IPS-18a (cell line): ENCODE data around the gene ISCA1.
A peak's percentile ranks its signal among the peaks of the same experiment; 100 is the strongest.
"Not testable (repeated sequence)": the region's sequence is repeated elsewhere in the genome, so short reads cannot be mapped to it uniquely, and the experiment has no call there.

Source experiments
- H3K27ac ChIP-seq: one replicate; pipeline ENCODE4 v1.5.1; 2013; ENCODE audit warnings: low read length
- H3K27me3 ChIP-seq: one replicate; pipeline ENCODE4 v1.6.1; 2013; ENCODE audit warnings: mild to moderate bottlenecking, low read length; ENCODE audit not compliant: control insufficient read depth, insufficient read depth
- H3K36me3 ChIP-seq: one replicate; pipeline ENCODE4 v1.6.1; 2013; ENCODE audit warnings: low read depth, low read length; ENCODE audit not compliant: control insufficient read depth
- H3K4me1 ChIP-seq: one replicate; pipeline ENCODE4 v1.6.1; 2013; ENCODE audit warnings: low read depth, low read length; ENCODE audit not compliant: control insufficient read depth
- H3K4me3 ChIP-seq: one replicate; pipeline ENCODE4 v1.5.1; 2013; ENCODE audit warnings: low read length
- H3K9ac ChIP-seq: one replicate; pipeline ENCODE4 v1.6.1; 2013; ENCODE audit warnings: mild to moderate bottlenecking, low read length, moderate library complexity
- H3K9me3 ChIP-seq: one replicate; pipeline ENCODE4 v1.6.1; 2013; ENCODE audit warnings: low read depth, low read length; ENCODE audit not compliant: control insufficient read depth

ISCA1 gene

DNA sequence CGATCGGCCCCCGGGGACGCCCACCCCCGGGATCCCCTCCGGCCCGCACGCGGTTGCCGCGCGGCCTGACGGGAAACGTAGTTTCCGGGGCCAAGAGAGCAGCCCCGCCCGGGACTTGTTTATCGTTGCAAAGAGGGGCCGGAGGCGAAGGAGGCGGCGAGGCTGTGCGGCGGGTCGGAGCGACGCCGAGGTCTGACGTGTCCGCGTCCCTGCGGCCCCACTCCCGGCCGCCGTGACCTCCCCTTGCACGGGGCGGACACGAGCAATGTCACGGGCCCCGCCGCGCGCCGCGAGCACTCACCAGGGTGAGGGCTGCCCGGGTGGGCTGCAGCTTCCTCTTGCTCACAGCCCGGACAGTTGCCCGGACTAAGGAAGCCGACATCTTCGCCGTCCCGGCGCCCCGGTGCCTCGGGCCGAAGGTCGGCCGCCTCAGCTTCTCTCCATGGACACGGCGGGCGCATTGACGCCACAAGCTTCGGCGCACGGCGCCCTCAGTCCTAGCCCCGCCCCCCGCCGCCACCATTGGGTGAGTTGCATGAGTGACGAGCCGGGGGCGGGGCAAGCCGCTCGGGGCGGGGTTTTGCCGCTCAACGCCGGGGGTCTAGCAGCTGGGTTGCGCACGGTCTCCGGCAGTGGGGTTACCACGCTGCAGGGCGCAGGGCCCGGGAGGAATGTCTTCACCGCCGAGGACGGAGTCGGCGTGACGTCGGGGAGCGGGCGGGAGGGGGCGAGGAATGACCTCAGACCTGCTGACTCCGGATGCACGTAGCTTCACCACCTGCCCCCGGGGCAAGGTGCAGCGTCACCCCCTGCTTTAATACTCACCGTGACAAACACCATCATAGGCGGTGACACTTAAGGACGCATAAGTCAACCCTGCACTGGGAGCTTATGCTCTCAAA lies at the start of gene ISCA1:
TSS of gene ISCA1 (minus strand) at position 462 of the 902 bp plus-strand sequence. CDS start at position 382, 80 bp downstream.
- H3K27ac ChIP-seq: peak within 1 kb of the TSS; percentile 93
- peaks cover 6% of the 10 kb centered on the region for H3K36me3 ChIP-seq
- no peaks in the 10 kb centered on the region for H3K9me3 ChIP-seq
- peak within 1 kb of the TSS; percentile 99 for H3K4me3 ChIP-seq
- H3K9ac ChIP-seq: peak within 1 kb of the TSS; percentile 99
- H3K4me1 ChIP-seq: peaks cover 20% of the 10 kb centered on the region
- peaks cover 11% of the 10 kb centered on the region for H3K27me3 ChIP-seq

DNA sequence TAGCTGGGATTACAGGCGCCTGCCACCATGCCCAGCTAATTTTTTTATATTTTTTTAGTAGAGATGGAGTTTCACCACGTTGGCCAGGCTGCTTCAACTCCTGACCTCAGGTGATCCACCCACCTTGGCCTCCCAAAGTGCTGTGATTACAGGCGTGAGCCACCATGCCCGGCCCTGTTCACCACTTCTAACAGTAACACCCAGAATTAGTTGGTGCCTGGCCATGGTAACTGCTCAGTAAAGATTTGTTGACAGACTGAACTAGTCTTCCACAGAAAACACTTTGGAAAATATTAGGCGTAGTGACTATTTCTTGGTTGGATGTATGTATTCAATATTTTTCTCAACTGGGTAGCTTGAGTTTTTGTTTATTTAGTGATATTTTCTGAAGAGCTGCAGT lies 47.8 kb upstream of the ISCA1 start:
- Histone ChIP-seq H3K27me3 (no peaks in the 10 kb centered on the region), H3K27ac (no peak overlapping the region), H3K4me3 (no peak overlapping the region), H3K36me3 (peaks cover 18% of the 10 kb centered on the region), H3K4me1 (peaks cover 12% of the 10 kb centered on the region), H3K9ac (no peak overlapping the region), H3K9me3 (no peaks in the 10 kb centered on the region)

DNA sequence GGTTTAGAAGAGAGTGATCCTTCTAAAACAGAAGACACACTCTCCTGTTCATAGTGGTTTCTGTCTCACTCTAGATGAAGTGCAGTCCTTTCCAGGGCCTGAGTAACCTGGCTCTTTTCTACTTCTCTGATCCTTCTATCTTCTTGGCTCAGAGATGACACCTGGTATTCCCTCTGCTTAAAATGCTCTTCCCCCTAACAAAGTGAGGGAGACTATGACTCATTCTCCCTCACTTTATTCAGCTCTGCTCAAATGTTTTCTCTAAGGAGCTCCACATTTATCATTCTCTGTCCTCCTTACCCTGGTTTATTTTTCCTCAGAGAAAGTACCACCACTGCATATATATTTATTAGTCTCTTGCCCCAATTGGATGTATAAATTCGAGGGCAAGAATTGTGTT lies 47.3 kb upstream of the ISCA1 start:
- Histone ChIP-seq H3K36me3 (peaks cover 22% of the 10 kb centered on the region), H3K9ac (no peak overlapping the region), H3K27ac (no peak overlapping the region), H3K27me3 (no peaks in the 10 kb centered on the region), H3K9me3 (no peaks in the 10 kb centered on the region), H3K4me1 (peaks cover 12% of the 10 kb centered on the region), H3K4me3 (no peak overlapping the region)

DNA sequence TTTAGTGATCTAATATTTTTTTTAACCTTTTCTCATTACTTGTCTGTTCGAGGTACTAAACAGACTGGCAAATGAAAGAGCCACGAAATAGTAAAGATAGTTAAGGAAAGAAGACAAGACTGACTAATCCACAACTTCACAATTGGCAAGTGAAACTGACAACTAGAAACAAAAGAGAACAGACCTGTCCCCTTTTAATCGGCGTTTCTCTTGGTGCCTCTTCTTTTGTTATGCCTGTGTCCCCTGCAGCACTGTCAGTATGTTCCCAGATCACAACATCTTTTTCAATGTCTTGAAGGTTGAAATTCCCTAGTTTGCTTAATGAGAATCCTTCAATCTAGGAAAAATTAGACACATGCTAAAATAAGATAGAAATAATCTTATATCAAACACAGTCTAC lies 45.8 kb upstream of the ISCA1 start:
- no peak overlapping the region for H3K9ac ChIP-seq
- H3K36me3 ChIP-seq: peaks cover 36% of the 10 kb centered on the region
- H3K9me3 ChIP-seq: no peaks in the 10 kb centered on the region
- H3K27me3 ChIP-seq: no peaks in the 10 kb centered on the region
- H3K4me1 ChIP-seq: peaks cover 12% of the 10 kb centered on the region
- H3K27ac ChIP-seq: no peak overlapping the region
- peak overlapping the region; percentile 1 for H3K4me3 ChIP-seq

DNA sequence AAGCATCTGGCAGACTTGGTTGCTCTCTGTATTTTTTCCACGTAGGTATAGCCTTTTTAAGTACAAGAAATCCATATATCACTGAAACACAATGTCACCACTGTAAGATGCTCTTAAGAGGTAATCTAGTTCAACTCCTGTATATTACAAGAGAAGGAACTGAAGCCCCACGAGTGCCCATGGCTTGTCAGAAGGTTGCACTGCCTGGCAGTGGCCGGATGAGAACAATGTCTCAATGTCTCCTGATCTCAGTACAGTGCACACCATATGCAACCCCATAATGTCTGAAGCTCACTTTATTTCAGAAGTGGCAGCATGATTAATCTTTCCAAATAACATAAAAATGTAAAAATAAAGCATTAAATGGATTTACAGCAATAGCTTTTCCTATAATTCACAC lies 44.2 kb upstream of the ISCA1 start:
- H3K9me3 ChIP-seq: no peaks in the 10 kb centered on the region
- no peaks in the 10 kb centered on the region for H3K27me3 ChIP-seq
- no peak overlapping the region for H3K27ac ChIP-seq
- no peak overlapping the region for H3K9ac ChIP-seq
- H3K36me3 ChIP-seq: peaks cover 45% of the 10 kb centered on the region
- peaks cover 12% of the 10 kb centered on the region for H3K4me1 ChIP-seq
- no peak overlapping the region for H3K4me3 ChIP-seq

DNA sequence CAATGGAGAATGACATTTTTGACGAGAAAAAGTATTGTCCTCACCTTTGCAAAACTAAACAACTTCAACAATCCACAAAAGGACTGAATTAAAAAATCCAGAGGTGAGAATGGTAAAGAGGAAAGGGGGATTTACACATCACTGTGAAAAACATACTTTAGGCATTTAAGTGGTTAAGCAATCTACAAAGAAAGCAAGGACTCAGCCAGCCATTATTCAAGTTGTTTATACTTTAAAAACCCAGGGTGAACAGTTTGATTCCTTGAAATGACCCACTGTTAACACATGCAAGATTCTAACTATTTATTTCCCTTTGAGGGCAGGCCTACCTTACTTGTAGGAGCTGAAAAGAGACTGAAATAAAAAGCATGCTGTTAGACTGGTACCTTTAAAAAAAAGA lies 42.6 kb upstream of the ISCA1 start:
- Histone ChIP-seq H3K9ac (no peak overlapping the region), H3K27ac (no peak overlapping the region), H3K4me1 (peaks cover 12% of the 10 kb centered on the region), H3K36me3 (peaks cover 49% of the 10 kb centered on the region), H3K9me3 (no peaks in the 10 kb centered on the region), H3K4me3 (no peak overlapping the region), H3K27me3 (no peaks in the 10 kb centered on the region)

DNA sequence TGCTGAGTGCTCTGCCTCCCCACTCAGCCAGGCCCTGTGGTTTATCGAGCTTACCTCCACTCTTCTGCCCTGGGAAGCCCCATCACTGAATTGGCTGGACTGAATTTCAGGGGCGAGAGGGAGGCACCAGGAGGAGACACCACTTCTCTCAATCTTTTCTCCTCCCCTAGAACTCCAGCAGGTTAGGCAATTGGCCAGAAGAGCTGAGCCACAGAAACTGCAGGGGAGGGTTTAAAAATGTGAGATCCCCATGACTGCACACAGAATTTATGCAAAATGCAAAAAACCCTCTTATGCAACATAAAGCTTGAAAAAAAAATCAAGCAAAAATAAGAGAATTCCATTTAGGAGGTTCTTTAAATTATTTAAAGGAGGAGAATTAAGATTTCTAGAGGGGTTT lies 42.0 kb upstream of the ISCA1 start:
- peaks cover 12% of the 10 kb centered on the region for H3K4me1 ChIP-seq
- H3K4me3 ChIP-seq: no peak overlapping the region
- no peaks in the 10 kb centered on the region for H3K9me3 ChIP-seq
- H3K27me3 ChIP-seq: no peaks in the 10 kb centered on the region
- H3K36me3 ChIP-seq: peaks cover 50% of the 10 kb centered on the region
- H3K9ac ChIP-seq: no peak overlapping the region
- H3K27ac ChIP-seq: no peak overlapping the region

DNA sequence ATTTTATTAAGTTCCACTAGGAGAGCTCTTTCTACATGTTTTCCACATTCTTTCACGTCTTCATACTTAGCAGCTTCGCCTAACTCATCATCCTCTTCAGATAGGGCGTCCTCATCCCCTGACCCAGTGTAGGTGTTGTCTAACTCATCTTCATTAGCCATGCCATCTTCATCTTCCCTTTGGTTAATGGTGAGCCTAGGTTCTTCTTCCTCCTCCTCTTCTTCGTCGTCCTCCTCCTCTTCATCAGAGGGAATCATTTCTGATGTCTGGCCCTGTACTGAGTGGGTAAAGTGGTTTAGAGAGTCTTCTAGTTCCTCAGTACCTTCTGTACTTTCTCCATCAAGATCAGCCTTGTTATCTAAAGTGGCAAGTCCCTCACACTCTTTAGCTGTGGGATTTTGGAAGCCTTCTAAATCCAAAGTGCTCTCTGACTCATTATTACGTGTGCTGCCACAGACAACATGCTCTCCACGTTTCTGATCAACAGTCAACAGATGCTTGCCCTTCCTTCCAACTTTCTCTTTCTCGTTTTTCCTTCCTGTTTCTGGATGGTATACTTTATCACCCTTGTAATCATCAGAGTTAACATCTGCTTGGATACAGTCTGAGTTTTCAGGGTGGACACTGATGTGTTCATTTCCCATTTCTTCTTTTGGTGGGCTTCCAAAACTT lies 40.8 kb upstream of the ISCA1 start:
- Histone ChIP-seq H3K4me1 (peaks cover 7% of the 10 kb centered on the region), H3K4me3 (no peak overlapping the region), H3K9ac (no peak overlapping the region), H3K27me3 (no peaks in the 10 kb centered on the region), H3K9me3 (no peaks in the 10 kb centered on the region), H3K36me3 (peaks cover 62% of the 10 kb centered on the region), H3K27ac (no peak overlapping the region)

DNA sequence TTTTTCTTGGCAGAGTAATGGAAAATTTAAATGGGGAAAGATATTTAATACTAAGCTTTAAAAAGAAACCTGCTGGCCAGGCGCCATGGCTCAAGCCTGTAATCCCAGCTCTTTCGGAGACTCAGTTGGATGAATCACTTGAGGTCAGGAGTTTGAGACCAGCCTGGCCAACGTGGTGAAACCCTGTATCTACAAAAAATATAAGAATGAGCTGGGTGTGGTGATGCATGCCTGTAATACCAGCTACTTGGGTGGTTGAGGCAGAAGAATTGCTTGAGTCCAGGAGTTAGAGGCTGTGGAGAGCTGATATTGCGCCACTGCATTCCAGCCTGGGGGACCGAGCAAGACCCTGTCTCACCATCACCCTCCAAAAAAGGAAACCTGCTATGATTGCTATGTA lies 39.0 kb upstream of the ISCA1 start:
- peaks cover 63% of the 10 kb centered on the region for H3K36me3 ChIP-seq
- no peak overlapping the region for H3K27ac ChIP-seq
- H3K27me3 ChIP-seq: no peaks in the 10 kb centered on the region
- H3K9ac ChIP-seq: no peak overlapping the region
- no peaks in the 10 kb centered on the region for H3K4me1 ChIP-seq
- H3K4me3 ChIP-seq: no peak overlapping the region
- H3K9me3 ChIP-seq: no peaks in the 10 kb centered on the region

DNA sequence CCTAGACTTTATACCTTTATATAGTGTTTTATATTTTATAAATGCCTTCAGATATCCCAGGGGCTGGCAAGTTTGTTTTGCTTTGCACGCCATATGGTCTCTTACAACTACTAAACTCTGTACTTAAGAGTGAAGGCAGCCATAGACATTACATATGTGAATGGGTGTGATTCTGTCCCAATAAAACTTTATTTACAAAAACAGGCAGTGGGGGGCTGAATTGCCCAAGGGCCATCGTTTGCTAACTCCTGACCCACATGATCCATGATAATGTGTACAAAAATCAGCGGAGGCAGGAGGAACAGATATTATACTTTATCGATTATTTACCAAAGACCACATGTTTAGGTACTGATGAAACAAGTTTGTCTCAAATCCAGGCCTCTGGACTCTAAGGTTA lies 35.8 kb upstream of the ISCA1 start:
- no peak overlapping the region for H3K4me3 ChIP-seq
- H3K9me3 ChIP-seq: no peaks in the 10 kb centered on the region
- no peaks in the 10 kb centered on the region for H3K27me3 ChIP-seq
- no peak overlapping the region for H3K27ac ChIP-seq
- no peaks in the 10 kb centered on the region for H3K4me1 ChIP-seq
- H3K9ac ChIP-seq: no peak overlapping the region
- H3K36me3 ChIP-seq: peaks cover 47% of the 10 kb centered on the region

DNA sequence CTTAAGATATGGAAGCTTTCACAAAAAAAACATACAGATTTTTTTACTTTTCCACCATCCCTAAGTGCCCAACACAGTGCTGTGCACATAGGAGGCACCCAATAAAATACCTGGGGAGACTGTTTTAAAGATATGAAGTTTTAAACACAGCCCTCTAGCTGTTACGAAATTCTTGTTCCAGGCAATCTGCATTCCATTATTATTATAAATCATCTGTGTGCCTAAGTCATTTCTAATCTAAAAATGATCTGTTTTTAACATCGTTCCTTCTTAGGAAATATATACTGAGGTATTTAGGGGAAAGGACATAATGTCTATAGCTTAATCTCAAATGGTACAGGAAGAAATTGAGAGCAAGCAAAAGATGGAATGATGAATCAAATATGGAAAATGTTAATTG lies 32.7 kb upstream of the ISCA1 start:
- Histone ChIP-seq H3K4me3 (no peak overlapping the region), H3K9ac (no peak overlapping the region), H3K27ac (no peak overlapping the region), H3K9me3 (no peaks in the 10 kb centered on the region), H3K36me3 (peaks cover 46% of the 10 kb centered on the region), H3K27me3 (no peaks in the 10 kb centered on the region), H3K4me1 (no peaks in the 10 kb centered on the region)

DNA sequence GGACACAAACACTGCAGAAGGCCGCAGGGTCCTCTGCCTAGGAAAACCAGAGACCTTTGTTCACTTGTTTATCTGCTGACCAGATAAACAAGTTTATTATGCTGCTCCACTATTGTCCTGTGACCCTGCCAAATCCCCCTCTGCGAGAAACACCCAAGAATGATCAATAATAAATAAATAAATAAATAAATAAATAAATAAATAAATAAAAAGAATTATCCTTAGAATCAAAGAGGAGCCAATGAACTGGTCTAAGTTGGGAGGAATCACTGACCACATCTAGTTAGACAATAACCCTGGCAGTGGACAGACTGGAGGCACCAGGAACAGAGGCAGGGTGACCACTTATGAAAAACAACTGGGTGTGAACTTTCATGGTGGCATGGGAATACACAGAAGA lies 30.6 kb upstream of the ISCA1 start:
- H3K27me3 ChIP-seq, H3K9me3 ChIP-seq, H3K9ac ChIP-seq, H3K4me1 ChIP-seq, H3K27ac ChIP-seq, H3K4me3 ChIP-seq: not testable (repeated sequence)
- peaks cover 51% of the 10 kb centered on the region for H3K36me3 ChIP-seq
